ENCODE measurements around the gene PRELID3B.

Gene PRELID3B

GRCh38 chr20:59032023-59032712, 10.4 kb downstream of the PRELID3B start, which contains the start of gene ATP5F1E:
Gene ATP5F1E, minus strand, starts transcription at chr20:59032335. Its CDS starts 84 bp downstream, at chr20:59032251.
- TF ChIP-seq ZFX (IDR thresholded peaks at IDR 0.05) (peak; percentile 48; the same call in 1 of the 2 replicates), CTCF (conservative IDR thresholded peaks at IDR 0.05) (no peak)
- H3K27ac ChIP-seq = peak within 1 kb of the TSS; percentile 99

- peak overlapping the region; percentile 99 for H3K27ac ChIP-seq
Measured at GRCh38 chr20:59031564-59032022, 11.0 kb downstream of the PRELID3B start.

GRCh38 chr20:59030911-59031563, 11.5 kb downstream of the PRELID3B start:
- H3K27ac ChIP-seq = peak overlapping the region; percentile 99
- TF ChIP-seq ZFX (IDR thresholded peaks at IDR 0.05) = no peak
- TF ChIP-seq CTCF (conservative IDR thresholded peaks at IDR 0.05) = no peak

More at GRCh38 chr20:59031564-59032022, 11.0 kb downstream of the PRELID3B start:
- peak; percentile 54 for TF ChIP-seq ZFX (IDR thresholded peaks at IDR 0.05)
- TF ChIP-seq CTCF (conservative IDR thresholded peaks at IDR 0.05) = no peak

- TF ChIP-seq ZFX (IDR thresholded peaks at IDR 0.05) = no peak
- no peak for TF ChIP-seq CTCF (conservative IDR thresholded peaks at IDR 0.05)
- no peak overlapping the region for H3K27ac ChIP-seq
Measured at GRCh38 chr20:59028812-59029211, 13.8 kb downstream of the PRELID3B start.

GRCh38 chr20:59027741-59028320, 14.8 kb downstream of the PRELID3B start:
- TF ChIP-seq ZFX (IDR thresholded peaks at IDR 0.05) (no peak), CTCF (conservative IDR thresholded peaks at IDR 0.05) (no peak)
- H3K27ac ChIP-seq = no peak overlapping the region

- H3K27ac ChIP-seq = no peak overlapping the region
- no peak for TF ChIP-seq CTCF (conservative IDR thresholded peaks at IDR 0.05)
- TF ChIP-seq ZFX (IDR thresholded peaks at IDR 0.05) = no peak
Measured at GRCh38 chr20:59026904-59027740, 15.5 kb downstream of the PRELID3B start.

All from C4-2B (cell line).